GM21723 (cell line): Measurements from ENCODE around the gene ZNF746.
"Not testable (repeated sequence)": the region's sequence is repeated elsewhere in the genome, so short reads cannot be mapped to it uniquely, and the experiment has no call there.

Source experiments
- ATAC-seq: cut with Tn5 transposase; IDR thresholded peaks from one replicate; pipeline ENCODE4 v1.9.1; 2021; ENCODE audit warnings: mild to moderate bottlenecking, moderate library complexity; ENCODE audit not compliant: unreplicated experiment

The ZNF746 gene

DNA sequence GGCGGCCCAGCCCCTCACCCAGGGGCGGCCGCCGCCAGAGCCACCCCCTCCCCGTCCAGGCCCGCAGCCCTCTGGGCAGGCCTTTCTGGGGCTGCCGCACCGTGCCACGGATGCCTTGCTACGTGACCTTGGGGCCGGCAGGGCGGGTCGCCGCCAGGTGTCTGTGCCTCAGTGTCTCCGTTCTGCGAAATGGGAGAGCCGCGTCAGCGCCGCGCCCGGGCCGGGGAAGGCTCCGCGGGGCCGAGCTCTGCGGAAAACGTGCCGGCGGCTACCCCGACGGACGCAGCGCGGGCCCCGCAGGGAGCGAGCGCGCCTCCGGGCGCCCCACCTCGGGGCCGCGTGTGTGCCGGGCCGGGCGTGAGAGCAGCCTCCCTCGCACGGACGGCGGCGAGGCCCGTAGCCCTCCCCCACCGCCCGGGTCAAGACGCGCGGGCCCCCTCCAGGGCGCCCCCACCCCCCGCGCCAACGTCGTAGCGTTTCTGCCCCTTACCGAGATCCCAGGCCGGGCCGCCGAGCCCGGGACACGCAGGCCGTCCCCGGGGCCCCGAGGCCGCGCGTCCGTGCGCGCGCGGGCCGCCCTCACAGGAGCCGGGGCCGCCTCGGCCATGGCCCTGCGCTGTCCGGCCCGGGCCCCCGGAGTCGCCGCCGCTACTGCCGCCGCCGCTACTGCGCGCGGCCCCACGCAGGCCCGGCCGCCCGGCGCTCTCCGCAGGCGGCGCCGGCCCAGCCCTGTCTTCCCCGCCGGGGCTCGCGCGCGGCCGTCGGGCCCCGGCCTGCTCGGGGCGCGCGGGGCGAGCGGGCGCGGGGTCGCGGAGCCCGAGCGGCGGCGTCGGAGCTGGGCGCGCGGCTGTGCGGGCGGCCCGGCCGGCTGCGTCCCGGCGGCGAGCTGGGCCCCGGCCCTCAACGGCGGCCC lies 37.8 kb downstream of the ZNF746 start:
- ATAC-seq = peak; percentile 37

DNA sequence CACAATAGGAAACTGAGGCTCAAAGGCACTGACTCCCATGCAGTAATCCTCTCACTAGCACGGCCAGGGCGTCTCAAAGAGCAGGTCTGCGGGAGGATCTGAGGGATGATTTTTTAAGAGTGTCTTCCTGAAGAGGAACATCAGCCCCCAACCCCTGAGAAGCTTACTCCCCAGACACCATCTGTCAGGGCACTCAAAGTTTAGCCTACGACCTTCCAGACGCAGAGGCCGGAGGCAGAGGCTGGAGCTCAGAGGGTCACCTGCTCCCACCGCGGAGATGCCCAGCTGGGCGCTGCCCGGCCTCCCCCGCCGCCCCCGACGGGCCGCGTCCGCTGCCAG lies 38.4 kb downstream of the ZNF746 start:
- ATAC-seq = no peak

DNA sequence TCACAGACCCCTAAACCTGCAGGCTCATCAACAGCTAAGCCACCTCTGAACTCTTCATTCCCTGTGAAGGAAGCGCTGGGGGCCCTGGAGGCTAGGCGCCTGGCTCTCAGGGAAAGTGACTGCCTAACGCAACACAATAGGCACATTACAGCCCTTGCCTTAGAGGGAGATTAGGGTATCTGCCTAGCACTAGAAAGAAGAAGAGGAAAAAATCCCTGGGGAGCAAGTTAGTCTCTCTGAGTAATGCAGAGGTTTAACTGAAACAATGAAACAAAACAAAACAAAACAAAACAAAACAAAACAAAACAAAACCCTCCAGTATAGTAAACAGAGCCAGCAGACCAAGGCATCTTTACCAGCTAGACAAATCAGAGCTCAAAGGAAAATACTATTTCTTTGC lies 39.4 kb downstream of the ZNF746 start:
- ATAC-seq = no peak

DNA sequence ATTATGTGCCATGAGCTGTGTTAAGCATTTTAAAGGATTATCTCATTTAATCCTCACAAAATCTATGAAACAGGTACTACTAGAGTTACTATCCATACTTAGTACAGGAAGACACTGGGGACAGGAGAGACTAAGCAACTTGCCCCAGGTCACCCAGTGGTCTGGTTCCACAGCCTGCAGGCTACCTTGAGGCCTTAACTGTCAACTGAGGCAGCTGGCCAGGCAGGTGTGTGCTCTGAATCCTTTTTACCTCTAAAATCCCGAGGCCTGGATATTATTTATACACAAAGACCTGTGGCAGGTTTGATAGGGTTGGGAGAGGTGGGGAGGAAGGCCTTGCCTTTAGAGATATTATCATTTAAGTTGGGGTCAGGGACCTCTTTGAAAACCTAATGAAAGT lies 39.8 kb downstream of the ZNF746 start:
- ATAC-seq = no peak

DNA sequence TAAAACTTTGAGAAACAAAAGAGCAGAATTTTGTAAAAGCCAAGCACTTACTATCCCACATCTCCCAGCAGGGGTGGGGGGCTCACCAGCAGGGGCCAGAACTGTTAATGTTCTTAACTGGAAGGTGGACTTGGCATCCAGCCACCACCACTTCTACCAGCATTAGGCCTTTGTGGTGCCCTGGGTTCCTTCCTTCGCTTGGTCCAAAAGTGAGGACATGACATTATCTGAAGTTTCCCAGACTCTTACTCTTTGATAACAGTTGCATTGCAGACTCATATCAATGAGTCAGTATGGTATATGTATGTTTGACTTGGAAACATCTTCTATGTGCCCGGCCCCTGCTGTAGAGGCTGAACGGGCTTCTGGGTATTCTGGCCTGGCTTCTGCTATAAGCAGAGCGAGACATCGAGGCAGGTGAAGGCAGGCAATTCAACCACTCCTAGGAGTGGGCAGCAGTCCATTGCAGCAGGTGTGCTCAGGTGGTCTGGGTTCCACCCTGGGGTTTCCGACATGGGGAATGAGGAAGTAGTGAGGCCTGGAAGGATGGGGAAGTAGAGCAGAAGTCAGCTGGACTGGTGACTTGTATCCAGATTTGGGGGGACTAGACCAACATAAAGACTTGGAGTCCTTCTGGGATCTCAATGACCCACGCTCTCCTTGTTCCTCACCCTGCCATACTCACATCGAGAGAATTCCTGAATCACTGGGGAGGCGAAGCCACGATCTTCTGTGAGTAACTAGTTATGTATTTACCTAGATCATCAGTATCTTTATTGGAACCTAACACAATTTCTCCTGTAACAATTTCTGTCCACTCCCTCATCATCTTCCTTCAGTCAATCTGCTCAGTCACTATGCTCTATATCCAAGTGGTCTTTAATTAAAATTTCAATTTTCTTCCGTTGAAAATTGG lies 40.8 kb downstream of the ZNF746 start:
- no peak for ATAC-seq

DNA sequence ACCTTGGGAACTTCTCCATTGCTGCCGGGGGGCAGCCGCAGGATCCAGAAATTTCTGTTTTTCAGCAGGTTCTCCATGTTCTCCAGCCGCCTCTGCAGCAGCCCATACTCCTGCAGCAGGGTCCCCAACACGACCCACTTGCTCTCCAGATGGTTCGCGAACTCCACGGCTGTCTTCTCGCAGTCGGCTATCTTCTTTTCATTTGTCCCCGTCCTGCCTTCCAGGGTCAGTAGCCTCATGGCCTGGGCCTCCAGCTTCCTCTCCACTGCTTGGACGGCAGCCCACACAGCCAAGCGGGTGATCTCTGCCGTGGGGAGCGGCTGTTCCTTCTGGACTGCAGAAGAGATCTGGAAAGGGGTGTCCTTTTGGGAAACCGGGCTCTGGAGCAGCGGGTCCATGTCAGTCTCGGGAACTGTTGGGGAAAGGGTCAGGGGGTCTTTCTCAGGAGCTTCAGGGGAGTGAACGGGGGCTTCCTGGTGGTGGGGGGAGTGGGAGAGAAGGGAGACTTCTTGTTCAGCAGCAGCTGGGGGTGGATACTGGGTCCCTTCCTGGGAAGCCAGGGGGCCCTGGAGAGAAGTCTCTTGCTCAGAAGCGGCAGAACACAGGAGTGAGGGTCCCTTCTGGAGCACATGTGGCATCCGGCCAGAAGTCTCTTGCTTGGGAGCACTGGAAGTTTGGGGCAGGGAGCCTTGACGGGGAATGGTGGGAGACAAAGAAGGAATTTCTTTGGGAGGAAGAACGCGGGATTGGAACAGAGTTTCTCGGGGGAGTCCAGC lies 42.2 kb downstream of the ZNF746 start:
- no peak for ATAC-seq

DNA sequence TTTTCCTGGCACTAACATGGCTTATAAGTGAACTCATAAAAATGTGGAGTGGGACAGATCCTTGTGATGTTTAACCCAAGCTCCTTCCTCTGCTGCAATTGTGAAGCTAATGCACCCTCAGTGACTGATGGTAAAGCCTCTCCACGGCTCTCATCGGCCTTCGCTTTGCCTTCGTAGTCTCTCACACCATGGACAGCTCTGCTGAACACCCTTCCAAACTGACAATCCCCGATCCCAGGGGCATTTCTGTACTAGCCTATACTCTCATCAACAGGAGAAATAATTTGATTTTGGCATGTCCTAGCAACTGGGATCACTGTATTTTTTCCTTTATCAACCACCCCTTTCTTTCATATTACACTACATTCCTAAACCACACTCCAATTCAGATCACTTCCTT lies 42.9 kb downstream of the ZNF746 start:
- no peak for ATAC-seq

DNA sequence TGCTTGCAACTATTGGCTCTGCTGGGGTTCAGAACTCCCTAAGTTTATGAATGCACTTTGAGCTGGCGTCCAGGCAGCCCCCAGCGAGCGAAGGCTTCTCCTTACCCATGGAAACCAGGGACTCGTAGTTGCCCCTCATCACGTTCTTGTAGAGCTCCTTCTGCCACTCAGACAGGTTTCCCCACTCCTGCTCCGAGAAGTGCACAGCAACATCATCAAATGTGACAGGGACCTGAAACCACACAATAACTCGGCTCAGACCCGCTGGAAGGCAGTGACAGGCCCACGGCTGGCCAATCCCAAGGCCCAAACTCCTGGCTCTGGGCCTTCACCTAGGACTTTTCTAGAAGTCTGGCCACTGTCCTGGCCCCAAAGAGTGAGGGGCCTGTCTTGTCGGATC lies 43.6 kb downstream of the ZNF746 start:
- no peak for ATAC-seq

DNA sequence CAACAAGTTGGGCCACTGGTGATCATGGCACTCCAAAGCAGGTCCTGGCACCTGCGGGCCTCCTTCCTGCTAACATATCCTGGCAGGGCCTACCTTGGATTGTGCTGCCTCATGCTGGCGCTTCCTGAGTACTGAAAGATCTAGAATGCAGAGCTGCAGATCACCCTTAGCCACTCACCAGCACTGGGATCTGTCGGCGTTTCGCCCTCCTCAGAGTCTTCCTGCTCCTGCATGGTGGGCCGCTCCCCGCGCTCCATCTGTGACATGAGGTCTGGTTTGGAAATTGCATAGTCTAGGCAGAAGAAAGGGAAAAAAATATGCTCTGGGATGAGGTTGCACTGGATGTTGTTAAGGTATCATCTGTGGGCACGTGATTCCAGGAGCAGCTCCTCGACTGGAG lies 46.8 kb downstream of the ZNF746 start:
- no peak for ATAC-seq

DNA sequence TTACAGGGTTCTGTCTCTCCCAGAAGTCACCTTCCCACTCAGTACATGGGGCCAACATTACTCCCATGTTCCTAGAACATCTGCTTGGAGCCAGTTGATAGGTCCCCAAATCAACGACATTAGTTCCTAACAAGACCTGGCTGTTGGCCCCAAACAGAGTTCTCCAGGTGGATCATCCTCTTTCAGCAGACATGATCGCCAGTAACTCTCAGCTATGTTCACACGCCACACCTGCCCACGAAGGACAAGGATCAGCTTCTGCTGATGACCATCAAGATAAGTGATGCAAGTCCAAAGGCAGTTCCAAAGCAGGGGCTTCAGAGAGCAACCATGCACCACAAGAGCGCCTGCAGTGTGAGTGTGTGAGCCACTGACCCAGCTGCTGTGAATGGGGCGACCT lies 47.7 kb downstream of the ZNF746 start:
- ATAC-seq = no peak

DNA sequence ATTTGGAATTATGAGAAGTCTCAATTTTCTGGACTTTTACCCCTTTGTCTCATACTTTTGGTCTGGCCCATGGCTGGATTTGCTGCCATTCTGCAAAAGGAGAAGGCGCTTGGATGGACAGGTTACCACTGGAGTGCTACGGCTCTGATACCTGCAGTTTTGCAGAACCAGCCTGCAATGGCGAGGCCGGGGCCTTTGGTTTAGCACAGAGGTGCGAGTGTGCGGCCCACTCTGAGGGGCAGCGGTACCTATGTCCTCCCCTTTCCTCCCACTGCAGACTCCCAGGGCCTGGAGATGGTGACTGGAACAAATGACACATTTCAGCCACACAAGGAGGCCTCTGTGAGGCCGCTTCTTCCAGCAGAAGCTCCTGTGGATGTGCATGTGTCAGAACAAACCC lies 48.6 kb downstream of the ZNF746 start:
- no peak for ATAC-seq

DNA sequence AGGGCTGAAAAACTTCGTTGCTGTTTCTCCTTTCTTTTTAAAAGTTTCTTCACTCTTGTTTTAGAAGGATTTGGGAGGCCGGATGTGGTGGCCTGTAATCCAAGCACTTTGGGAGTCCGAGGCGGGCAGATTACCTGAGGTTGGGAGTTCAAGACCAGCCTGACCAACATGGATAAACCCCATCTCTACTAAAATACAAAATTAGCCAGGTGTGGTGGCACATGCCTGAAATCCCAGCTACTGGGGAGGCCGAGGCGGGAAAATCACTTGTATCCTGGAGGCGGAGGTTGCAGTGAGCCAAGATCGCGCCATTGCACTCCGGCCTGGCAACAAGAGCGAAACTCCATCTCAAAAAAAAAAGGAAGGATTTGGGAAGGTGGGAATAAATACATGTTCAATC lies 51.6 kb downstream of the ZNF746 start:
- ATAC-seq = not testable (repeated sequence)

DNA sequence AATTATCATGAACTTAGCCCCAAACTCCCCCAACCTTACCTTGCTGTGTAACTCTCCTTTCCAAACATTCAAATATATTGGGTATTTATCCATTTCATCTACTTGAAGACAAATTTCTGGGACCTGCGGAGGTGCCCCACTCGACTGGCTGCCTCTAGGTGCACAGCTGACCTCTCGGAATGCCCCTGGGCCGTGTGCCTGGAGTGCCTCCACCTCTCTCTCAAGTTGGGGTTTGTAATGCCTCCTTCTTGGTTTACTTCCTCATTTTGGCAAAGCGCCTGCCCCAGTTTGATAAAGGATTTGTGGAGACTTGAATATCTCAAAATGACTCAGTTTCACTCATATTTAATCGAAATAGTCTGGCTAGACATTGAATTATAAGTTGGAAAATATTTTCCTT lies 53.3 kb downstream of the ZNF746 start:
- ATAC-seq = no peak

DNA sequence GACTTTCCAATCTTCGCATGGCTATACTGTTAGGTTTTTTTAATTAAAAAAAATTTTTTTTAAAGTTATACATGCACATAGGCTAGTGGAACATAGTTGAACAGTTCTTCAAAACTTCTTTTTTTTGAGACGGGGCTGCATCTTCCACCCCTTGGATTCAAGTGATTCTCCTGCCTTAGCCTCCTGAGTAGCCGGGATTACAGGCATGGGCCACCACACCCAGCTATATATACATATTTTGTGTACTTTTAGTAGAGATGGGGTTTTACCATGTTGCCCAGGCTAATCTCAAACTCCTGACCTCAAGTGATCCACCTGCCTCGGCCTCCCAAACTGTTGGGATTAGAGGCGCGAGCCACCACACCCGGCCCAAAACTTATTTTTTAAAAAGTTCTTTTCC lies 54.1 kb downstream of the ZNF746 start:
- ATAC-seq = no peak

DNA sequence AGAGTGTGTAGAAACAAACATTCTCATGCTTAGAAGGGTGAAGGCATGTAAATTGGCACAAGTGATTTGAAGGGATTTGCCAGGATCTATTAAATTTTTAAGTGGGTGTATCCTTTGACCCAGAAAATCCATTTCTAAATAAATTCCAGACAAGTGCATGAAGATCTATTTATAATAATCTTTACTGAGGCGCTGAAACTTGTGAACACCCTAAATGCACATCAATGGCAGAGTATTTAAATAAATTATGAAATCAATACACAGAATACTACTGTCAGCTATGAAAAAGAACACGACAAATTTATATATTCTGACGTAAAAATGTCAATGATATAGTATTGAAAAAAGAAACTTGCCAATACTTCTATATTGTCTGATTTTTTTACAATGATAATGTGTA lies 54.7 kb downstream of the ZNF746 start:
- ATAC-seq = no peak

DNA sequence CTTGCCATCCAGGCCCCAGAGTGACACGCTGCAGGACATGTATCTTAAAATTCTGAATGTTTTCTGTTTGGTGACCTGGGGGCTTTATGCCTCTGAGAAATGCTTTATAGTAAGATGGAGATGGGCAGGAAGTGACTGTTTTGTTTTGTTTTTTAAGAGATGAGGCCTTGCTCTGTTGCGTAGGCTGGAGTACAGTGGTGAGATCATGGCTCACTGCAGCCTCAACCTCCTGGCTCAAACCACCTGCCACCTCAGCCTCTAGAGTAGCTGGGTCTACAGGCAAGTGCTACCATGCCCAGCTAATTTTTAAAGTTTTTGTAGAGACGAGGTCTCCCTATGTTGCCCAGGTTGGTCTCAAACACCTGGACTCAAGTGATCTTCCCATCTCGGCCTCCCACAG lies 57.4 kb downstream of the ZNF746 start:
- ATAC-seq = no peak

DNA sequence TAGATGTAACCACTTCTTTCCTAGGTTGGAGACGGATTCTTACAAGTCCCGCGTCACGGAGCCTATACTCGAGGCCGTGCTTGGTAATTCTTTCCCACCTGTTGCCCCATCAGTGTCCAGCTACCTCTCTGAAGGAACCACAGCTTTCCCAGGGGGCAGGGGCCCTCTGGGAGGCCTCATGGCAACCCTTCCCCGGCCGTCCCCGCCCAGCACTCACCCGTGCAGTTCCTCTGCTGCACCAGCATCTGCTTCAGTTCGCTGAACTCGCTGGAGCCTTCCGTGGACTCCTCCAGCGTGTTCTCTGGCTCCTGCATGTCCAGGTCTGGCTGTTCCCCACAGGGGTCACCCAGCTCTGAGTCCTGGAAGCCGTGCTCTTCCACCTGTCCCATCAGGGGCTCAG lies 61.3 kb downstream of the ZNF746 start:
- ATAC-seq = no peak

DNA sequence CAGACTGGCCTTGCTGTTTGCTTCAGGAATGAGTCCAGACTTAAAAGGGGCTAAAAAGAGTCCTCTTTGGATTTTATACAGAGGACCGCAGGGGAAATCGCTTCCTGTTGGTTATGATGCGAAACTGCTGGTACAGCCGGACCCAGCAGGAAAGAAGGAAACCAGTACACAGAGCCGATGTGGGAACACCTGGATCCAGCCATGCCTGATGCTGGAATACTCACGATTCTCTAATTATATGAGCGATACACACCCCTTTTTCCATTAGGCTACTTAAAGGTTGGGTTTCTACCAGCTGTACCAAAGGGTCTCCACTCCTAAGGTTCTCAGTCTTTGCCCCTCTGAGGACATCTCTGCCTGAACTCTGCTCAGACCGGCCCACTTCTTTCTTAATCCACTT lies 64.5 kb downstream of the ZNF746 start:
- ATAC-seq = no peak

DNA sequence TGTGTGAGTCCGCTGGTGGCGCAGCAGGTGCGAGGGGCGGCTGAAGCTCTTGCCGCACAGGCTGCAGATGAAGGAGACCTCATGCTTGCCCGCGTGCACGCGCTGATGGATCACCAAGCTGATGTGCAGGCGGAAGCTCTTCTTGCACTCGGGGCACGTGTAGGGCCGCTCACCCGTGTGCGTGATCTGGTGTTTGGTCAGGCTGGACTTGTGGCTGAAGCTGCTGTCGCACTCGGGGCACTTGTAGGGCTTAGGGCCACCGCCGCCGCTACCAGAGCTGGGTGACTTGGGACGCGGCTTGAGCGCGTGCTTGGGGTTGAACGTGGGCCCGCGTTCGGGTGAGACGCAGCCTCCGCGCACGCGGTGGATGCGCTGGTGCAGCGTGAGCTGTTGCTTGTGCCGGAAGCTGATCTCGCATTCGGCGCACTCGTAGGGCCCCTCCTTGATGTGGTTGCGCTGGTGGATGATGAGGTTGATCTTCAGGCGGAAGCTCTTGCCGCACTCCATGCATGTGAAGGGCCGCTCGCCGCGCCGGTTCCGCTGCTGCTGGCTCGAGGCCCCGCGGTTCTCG lies 65.4 kb downstream of the ZNF746 start:
- ATAC-seq = no peak

DNA sequence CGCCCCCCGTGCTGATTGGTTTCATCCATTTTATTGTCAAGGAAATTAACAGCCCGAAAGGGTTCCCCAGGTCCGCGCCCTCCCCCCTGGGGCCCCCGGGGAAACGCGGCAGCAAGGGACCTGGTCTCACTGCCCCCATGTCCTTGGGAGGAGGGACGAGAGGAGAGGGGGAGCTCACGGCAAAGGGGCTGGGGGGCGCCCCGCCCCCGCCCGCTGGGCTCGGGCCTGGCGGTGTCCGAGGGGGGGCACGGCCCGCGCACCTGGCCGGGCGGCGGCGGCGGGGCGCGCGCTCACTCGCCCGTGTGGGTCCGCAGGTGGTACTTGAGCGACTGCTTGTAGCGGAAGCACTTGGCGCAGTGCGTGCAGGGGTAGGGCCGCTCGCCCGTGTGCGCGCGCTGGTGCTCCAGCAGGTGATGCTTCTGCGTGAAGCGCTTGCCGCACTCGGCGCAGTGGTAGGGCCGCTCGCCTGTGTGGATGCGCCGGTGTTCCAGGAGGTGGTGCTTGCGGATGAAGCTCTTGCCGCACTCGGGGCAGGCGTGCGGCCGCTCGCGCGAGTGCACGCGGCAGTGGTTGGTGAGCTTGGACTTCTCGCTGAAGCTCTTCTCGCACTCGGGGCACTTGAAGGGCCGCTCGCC lies 66.0 kb downstream of the ZNF746 start:
- no peak for ATAC-seq

DNA sequence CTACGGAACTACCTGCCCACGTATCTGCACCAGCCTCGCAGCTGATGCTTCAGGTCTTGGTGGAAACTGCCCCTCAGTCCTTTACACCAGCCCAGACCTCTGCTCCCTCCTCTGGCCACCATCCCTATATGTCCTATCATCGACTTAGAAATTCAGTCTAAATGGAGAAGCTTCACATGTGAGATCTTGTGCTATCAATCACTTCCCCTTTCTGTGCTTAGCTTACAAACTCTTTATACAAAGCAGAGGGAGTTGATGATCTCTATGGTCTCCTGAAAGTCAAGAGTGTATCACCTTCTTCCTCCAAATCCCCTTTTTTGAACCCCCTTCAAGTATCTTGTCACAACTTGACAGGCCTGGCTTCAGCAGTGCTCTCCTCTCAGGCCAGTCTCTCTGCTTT lies 67.4 kb downstream of the ZNF746 start:
- no peak for ATAC-seq
